COR-L47 (cell line): Measurements from ENCODE around the gene CHCHD6.

ENCODE experiments used
- DNase-seq: peaks from one replicate; lab custom pipeline; 2025; lab: John Stamatoyannopoulos, UW

CHCHD6 gene

DNA sequence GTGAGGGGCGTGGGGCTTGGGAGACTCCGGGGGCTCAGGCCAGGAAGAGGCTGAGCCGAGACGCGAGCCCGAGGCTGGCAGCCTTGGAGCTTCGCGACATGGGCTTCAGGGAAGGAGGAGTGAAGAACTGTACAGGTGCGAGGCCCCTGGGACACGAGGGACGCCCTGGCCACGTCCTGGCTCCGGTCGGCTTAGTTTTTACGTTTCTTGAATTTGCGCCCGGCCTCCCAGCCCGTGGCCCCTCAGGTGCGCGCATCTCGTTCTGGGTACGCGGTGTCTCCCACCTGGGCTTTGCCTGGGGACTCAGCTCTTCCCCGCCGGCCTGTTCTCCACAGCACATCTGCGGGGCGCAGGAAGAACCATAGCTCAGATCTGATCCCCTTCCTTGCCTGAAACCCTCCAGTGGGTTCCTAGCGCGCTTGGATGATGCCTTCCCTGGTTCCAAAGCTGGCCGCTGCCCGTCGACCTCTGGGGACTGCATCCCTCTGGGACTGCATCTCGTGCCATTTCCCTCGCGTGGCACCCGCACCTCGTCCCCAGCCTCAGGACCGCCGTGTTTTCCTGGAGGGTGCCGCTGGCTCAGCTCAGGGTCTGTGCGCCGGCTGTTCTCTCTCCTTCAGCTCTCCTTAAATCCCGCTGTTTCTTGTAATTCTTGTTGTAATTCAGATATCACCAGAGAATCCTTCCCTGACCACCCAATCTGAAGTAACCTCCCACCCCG lies 614 bp downstream of the CHCHD6 start:
- no peak for DNase-seq

DNA sequence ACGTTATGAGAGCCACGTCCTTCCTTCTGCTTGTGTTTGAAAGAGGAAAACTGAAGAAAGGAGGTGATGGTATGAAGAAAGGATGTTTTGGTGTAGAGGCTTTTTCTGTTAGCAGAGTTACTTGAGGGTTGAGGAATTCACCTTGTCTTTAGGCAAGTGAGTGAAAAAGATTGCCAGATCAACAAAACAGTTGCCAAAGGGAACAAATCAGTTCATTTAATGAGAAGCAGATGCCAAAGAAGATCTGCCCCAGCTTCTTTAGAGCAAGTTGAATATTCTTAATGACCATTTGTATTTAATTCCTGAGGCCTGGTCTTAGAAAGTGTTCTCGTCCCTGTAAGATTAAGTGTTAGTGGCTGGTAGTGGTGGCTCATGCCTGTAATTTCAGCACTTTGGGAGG lies 2.6 kb downstream of the CHCHD6 start:
- no peak for DNase-seq

DNA sequence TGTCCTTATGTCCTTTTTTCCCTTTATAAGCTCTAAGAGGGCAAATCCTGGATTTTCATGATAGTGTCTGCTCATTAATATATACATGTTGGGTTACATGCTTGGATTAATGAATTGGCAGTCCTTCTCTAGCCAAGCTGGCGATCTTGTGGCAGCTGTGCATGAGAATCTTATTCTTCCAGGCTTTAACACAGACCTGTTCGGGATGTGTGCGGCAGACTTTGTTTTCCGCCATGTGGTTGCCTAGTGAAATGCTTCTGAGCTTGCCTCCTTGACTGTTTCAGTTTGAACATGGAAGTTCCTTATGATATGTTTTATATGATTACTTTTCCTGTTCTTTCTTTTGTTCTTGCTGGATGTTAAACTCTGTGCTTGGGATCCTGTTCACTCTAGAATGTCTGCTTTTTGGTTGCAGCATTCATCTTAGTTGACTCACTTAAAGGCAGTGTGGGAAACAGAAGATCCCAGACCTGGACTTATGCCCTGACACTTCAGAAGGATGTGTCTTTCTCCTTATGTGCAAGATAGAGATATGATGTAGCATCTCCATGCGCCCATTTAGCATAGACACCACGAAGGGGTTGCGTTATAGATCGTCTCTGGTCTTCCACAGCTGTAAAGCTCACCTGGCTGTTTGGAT lies 7.2 kb downstream of the CHCHD6 start:
- DNase-seq = no peak

DNA sequence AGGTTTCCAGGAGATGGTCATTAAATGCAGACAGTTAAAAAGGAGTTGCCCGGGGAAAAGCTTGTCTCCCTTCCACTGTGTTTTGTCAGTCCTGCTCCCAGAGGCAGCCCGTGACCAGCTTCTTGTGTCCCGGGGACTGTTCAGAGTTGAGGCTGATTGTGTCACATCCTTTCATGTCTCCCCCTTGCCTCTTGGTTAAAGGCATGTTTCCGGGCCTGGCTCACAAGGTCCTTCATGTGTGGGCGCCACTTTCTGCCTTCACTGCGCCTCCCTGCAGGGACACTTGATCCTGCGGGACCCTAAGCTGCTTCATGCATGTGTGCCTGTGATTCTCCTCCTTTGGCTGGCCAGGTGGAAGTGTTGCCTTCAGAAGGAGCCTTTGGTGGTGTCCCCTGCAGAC lies 9.2 kb downstream of the CHCHD6 start:
- no peak for DNase-seq

DNA sequence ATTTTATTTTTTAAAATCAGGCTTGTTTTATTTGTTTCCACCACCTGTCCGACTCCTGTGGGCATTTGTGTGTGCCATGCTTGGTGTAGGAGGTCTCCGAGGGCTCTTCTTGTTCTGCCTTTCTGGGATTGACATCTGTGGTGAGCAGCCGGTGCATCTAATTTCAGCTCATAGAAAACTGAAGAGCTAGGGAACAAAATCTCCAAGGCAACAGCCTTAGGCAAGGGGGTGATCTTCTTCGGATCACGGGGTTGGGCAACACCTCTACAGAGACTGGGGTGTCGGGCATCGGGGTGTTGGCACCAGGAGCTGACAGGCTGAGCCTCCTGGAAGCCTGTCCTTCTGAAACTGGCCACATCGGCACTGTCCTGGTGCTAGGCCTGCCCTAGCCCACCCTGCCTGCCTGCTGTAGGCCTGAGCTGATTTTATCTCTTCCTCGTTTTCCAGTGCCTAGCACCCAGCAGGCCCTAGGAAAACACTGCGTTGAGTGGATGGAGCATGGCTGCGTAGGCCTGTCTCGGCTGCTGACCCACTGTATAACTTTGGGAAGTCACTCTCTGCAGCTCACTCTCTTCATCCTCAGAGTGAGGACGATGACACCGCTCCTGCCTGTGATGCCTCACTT lies 10.3 kb downstream of the CHCHD6 start:
- DNase-seq = no peak

DNA sequence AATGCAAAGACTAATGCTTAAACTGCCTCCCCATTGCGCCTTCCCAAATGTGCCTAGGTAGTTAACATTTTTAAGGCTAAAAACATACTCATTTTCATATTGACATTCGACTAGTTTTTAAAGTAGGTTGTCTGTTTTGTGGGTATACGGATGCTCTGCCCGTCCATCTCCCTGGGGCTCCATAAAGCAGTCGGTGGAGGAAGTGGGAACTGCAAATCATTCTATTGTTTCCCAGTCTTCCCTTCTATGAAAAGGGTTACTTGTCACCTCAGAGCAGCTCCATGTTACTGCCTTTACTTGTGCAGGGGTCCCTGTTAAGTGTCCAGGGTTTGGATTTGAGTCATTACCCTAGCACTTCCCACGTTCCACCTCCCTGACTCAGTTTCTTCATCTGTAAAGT lies 10.9 kb downstream of the CHCHD6 start:
- DNase-seq = no peak

DNA sequence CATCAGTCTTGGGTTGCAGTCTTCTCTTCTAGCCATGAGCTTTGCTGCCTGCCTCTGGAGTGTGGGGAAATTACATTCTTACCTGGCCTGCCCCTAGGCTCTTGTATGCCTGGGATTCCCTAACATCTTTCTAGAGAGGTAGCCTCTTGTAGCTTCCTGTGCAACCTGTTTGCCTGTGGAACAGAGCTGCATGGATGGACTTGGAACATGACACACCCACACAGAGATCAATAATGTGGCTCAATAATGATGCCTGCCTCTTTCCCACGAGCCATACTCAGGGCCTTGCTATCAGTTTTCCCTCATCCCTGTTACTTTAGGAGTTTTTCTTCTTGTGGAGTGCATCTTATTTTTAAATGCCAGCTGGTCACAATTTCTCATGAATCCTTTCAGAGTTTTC lies 11.4 kb downstream of the CHCHD6 start:
- no peak for DNase-seq

DNA sequence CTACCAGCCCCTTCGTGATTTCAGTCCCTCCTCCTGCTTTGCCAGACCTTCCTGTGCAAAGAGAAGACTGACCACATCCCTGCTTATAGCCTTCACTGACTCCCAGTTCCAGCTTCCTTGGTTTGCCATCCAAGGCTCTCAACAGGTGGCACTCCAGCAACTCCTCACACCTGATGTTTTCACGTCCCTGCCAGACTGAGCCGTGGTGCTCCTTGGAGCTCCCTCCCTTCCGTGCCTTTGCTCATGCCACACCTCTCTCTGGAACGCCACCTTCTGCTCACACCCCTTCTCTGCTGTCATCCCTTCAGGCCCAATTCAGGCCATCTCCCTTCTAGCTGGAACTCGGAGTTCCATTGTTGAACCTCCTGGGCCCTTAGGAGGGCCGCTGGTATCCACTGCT lies 12.0 kb downstream of the CHCHD6 start:
- DNase-seq = no peak

DNA sequence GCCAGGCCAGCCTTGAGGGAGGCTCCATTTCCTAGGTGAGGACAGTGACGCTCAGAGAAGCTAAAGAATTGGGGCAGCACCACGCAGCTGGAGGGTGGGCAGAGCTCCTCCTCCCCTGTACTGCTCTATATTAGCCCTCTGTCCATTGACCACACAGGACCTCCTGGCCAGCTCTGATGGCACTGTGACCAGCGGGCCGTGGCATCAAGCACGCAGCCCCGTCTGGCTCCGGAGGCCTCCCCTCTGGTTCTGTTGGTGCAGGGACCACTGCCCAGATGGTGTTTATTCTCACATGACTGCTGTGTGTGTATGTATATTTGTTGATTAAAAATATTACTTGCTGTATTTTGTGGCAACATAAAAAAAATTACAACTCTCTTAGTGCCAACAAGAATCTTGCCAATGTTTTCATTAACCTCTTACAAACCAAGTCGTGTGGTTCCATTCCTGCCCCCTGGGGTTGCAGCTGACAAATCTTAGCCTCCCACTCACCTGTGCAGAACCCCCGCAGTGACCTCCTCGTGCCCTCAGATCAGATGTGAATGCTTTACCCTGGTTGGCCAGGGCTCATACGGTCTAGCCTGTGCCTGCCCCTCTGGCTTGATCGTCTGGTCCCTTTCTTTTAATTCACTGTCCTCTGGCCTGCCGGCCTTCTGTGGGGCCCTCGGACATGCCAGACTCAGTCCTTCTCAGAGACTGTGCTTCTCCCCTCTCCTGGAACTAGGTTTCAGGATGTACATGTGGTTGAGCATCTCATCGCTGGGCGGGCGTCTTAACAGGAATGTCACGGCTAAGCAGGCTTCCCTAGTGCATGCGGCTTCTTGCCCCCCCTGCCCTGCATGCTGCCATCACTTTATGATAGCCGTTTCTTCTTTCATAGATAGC lies 14.8 kb downstream of the CHCHD6 start:
- peak; percentile 5 for DNase-seq

DNA sequence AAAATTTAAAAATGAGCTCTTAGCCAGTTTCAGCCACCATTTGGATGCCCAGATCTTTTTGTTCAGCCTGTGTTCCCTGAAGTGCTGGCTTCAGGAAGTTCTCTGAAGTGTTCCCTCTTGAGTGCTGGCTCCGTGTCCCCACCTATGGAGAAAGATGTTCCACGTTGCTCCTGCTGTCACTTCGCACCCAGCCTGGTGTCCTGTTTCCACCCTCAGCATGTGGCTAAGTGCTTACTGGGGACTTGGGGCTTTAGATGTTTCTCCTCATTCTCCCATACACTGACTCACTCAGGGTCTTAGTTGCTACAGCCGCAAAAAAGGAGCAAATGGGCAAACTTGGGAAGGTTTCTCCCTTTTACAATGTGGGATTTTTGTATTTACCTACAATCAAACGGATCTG lies 16.6 kb downstream of the CHCHD6 start:
- no peak for DNase-seq

DNA sequence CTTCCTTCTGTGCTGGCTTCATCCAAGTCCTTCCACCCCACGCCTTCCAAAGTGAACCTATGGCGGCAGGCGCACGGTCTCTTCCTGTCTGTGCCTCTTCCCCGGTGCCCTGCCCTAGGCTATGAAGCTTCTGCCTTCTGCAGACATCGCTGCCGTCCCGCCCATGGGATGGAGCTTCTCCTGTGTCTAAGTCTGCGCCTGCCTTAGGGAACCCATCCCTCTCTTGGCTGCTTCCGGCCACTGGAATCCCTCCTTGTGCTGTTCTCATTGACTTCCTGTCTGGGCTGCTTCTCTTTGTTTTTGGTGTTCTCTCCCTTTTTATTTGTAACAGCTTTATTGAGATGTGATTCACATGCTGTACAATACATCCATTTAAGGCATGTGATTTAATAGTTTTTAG lies 17.2 kb downstream of the CHCHD6 start:
- no peak for DNase-seq

DNA sequence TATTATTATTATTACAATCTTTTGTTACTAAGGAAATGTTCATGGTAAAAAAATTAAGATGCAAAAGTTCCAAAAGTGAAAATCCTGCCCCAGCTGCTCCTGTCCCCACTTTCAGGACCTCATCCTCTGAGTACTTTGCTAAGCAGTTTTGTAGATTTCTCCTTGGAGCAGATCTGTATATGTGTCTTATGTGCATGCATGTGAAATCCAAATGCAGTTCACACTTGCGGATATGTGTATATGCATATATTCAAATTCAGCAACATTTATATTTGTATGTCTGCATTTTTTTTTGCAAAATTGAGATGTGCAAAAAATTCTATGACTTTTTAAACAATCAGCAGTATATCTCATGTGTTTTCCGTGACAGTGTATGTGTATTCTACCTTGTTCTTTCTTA lies 19.2 kb downstream of the CHCHD6 start:
- DNase-seq = no peak

DNA sequence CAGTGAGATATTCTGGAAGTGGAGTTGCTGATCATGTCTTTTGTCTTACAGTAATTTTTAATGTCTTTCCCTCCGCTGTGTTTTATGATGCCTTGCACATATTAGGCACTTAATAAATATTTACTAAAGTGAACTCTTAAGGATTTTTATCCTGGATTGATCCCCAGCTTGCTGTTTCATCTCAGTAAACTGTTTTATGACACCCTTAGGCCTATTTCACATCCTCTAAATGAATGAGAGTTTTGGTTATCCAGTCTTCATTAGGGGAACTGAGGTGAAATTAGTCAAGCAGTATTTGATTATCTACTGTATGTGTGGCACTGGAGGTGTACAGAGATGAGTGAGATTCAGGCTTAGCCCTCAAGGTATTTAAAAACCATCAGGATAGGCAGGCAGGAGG lies 19.8 kb downstream of the CHCHD6 start:
- no peak for DNase-seq

DNA sequence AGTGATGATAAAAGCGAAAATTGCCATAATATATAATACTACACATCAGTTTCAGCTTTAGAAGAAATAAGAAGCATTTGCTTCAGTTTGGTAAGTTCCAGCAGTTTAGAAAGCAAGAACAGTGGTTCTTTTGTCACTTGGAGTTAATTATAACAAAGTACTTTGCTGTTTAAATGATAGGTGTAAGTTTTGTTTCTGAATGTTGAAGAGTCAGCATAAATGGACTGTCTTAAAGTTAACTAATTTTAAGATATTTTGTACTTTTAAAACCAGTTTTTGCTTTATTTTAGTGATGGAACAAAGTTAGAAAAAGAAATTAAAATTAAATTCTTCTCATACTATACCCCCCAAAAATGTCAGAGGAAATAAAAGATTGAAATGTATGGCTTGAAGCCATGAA lies 24.6 kb downstream of the CHCHD6 start:
- no peak for DNase-seq

DNA sequence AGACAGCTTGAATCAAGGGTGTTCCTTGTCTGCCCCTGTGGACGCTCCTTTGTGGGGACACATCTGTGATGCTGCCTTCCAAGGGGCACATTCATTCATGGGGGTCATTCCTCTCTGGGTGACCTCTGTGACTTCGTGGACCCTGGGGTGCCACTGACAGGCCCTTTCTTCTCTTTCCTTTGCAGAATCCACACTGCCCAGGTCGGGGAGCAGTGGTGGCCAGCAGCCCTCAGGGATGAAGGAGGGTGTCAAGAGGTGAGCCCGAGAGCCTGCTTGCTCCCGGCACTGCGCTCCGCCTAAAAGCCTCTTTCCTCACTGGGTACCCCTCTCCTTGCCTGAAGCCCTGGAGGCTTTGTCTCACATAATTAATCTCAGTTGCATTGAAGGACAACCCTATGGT lies 26.3 kb downstream of the CHCHD6 start:
- DNase-seq = no peak

DNA sequence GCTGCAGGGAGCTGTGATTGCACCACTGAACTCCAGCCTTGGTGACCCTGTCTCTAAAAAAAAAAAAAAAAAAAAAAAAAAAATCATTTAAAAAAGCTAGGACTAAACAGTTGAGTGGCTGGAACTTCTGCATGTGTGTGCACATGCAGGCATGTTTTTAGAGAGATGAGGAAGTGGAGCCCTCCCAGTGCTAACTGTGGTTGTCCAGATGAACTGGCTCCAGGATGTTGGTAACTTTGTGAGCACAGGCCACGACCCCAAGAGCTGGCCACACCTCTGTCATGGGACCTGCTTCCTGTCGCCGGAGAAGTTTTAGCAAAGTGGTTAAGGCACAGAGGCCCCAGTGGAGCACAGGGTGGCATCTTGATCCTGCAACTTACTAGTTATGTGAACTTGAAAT lies 27.0 kb downstream of the CHCHD6 start:
- no peak for DNase-seq

DNA sequence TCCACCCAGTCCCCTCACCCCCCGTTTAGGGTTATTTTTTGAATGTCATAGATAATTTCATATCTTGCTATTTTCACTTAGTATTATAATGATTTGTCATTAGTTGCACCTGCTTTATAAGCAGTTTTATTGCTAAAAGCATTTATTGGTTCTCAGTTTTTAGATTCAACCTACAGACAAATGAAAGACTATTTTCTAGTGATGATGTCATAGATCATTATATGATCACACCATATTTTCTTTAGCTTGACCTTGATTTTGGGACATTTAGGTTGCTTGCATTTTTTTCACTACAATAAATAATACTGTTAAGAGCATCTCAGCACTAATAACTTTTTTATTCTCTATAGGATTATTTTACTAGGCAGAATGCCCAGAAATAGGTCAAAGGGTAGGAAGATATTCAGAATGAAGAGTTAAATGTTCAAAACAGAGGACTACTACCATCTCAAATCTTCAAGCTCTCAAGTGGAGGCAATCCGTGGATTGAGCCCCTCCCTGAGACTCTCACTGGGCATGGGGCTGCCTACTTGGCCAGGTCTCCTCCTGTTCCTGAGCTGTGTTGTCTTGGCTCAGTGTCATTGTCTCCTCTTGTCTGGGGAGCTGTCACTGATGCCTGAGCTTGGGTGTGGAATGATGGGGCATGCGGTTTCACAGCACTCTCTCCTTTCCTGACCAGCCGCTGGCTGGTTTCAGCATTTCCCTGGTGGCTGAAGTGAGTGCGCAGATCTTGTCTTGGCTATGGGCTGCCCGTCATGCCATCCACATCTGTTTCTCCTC lies 28.4 kb downstream of the CHCHD6 start:
- no peak for DNase-seq

DNA sequence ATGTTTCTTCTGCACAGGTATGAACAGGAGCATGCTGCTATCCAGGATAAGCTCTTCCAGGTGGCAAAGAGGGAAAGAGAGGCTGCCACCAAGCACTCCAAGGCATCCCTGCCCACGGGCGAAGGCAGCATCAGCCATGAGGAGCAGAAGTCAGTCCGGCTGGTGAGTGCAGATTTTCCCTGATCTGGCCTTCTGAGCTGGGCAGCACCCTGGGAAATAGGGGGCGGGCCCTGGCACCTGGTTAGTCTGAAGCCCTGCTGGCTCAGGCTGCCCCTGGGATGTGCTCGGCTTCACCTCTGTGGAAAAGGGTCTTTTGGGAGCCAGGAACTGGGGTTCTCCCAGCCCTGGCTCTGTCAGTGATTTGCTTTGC lies 29.0 kb downstream of the CHCHD6 start:
- no peak for DNase-seq

DNA sequence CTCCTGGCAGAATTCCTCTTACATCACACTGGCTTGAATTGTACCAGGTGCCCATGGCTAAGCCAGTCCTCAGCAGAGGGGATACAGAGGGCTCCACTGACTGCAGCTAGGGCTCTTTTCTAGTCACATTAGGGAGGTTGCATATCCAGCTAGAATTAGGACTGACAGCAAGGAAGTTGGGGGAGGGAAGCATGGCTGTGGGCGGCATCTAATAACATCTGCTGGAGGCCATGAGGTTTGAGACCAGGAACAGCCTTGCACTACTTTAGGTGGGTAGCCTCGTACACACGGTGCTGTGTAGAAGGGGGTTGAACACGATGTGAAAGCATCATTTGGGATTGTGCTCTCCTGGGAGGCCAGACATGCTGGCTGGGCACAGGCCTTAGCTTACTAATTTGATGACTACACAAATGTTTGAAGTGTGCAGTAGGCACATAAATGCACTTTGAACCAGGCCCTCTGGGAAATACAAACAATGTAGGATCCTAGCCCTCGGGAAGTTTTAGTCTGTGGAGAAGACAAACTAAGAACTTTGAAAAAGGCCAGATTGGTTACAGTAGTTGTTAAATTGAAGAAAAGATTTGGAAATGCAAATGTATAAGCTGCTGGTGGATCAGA lies 30.2 kb downstream of the CHCHD6 start:
- DNase-seq = no peak

DNA sequence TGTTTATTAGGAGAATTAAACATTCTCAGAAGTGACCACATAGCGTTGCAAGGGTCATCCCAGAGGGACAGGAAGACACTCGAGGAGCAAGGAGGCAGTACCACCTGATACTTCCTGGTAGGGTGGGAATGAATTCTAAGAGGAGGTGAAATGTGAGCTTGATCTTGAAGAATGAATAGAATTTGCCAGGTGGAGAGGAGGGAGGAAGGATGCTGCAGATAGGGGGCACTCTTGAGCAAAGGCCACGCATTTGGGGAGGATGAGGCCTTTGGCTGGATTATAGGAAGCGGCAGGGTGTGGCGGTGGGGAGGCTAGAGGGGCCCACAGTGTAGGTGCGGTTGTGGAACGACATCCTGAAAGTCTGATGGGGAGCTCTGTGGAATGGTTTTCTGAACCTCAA lies 33.5 kb downstream of the CHCHD6 start:
- no peak for DNase-seq

DNA sequence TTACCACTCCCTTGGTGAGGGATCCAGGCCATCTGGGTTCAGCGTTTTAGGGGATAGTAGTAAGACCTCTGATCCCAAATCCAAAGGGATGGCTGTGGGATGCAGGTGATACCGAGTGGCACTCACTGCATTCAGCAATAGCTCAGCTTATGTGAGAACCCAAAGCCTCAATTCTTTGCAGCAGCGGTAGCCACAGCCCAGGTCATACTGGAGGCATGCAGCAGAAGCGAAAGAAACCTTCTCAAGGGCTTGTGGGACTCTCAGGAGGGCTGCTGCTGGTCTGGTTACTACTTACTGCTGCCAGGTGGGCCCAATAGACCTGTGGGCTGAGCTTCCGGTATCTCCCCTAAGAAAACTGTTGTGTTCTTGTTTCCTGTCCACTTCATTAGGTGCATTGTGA lies 38.0 kb downstream of the CHCHD6 start:
- no peak for DNase-seq

DNA sequence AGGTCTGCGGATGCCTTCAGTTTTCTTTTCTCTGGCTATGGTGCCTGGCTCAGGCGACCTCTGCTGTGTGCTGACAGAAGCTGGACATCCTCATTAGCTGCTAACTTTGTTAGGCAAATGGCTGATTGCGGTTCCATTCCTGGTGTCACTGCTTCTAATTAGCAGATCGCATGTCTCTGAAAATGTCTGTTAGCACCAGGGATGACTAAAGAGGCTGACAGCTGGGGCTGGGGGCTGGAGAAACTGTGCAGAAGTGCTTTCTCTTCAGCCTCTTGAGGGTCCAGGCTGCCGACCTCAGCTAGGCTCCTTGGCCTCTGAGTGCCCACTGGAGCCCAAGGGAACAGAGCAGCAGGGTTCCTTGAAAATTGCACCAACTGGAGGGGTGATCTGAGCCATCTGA lies 39.3 kb downstream of the CHCHD6 start:
- DNase-seq = no peak
